HG02610 (cell line): ENCODE results near the gene MBD6.
"Not testable (repeated sequence)": the region's sequence is repeated elsewhere in the genome, so short reads cannot be mapped to it uniquely, and the experiment has no call there.

Source experiments
- ATAC-seq: cut with Tn5 transposase; IDR thresholded peaks from one replicate; pipeline ENCODE4 v1.9.1; 2021; ENCODE audit warnings: mild to moderate bottlenecking, moderate library complexity; ENCODE audit not compliant: unreplicated experiment

Gene MBD6

GRCh38 chr12:57487597-57488401 lies 34.8 kb upstream of the MBD6 start, which contains the start of gene MARS1:
Gene MARS1 (plus strand): TSS chr12:57488068. CDS start chr12:57488091, 23 bp downstream.
- peak; percentile 97 for ATAC-seq

- no peak for ATAC-seq
These were observed 34.0 kb upstream of the MBD6 start for GRCh38 chr12:57488402-57489156.

- no peak for ATAC-seq
These were observed 33.4 kb upstream of the MBD6 start for GRCh38 chr12:57489157-57489641.

GRCh38 chr12:57490126-57490525 lies 32.5 kb upstream of the MBD6 start:
- ATAC-seq, result no peak

- no peak for ATAC-seq
These were observed 31.0 kb upstream of the MBD6 start for GRCh38 chr12:57491393-57492280.

- ATAC-seq, result not testable (repeated sequence)
These were observed 27.4 kb upstream of the MBD6 start for GRCh38 chr12:57495051-57495701.

- peak; percentile 88 for ATAC-seq
These were observed 25.8 kb upstream of the MBD6 start for GRCh38 chr12:57496822-57497221.

- no peak for ATAC-seq
These were observed 25.1 kb upstream of the MBD6 start for GRCh38 chr12:57497223-57498131.

- no peak for ATAC-seq
These were observed 24.5 kb upstream of the MBD6 start for GRCh38 chr12:57498132-57498502.

GRCh38 chr12:57498571-57498970 lies 24.1 kb upstream of the MBD6 start:
- ATAC-seq, result no peak

- ATAC-seq, result no peak
These were observed 22.4 kb upstream of the MBD6 start for GRCh38 chr12:57500213-57500612.

- ATAC-seq, result not testable (repeated sequence)
These were observed 20.2 kb upstream of the MBD6 start for GRCh38 chr12:57502311-57502969.

GRCh38 chr12:57506541-57506940 lies 16.1 kb upstream of the MBD6 start:
- ATAC-seq, result not testable (repeated sequence)

- ATAC-seq, result not testable (repeated sequence)
These were observed 14.8 kb upstream of the MBD6 start for GRCh38 chr12:57507796-57508195.

- ATAC-seq, result no peak
These were observed 11.5 kb upstream of the MBD6 start for GRCh38 chr12:57511161-57511560.

GRCh38 chr12:57511588-57512325 lies 10.9 kb upstream of the MBD6 start:
- ATAC-seq, result no peak

GRCh38 chr12:57512665-57513064 lies 10.0 kb upstream of the MBD6 start:
- ATAC-seq, result no peak

- no peak for ATAC-seq
These were observed 9.4 kb upstream of the MBD6 start for GRCh38 chr12:57513266-57513665.
